ENCODE data around the gene RPS5.

DNA sequence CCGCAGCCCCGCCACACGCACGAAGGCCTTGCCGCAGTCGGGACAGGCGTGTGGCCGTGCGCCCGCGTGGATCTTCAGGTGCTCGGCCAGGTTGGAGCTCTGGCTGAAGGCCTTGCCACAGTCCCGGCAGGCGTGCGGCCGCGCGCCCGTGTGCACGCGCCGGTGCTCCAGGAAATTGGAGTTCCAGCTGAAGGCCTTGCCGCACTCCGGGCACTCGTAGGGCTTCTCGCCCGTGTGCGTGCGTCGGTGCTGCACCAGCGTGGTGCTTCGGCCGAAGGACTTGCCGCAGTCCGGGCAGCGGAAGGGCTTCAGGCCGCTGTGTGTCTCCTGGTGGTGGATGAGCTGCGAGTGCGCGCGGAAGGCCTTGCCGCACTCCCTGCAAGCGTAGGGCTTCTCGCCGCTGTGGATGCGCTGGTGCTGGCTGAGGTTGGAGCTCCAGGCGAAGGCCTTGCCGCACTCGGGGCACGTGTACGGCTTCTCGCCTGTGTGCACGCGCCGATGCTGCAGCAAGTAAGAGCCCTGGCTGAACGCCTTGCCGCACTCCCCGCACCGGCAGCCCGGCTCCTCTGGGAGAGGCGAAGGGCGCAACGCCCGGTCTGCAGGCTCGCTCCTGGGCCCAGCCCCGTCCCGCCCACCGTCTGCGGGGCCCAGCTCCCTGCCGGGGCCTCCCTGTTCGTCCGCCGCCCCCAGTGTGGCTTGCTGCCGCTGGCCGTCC, 30.1 kb upstream of the RPS5 start:
- TF ChIP-seq NFRKB (IDR thresholded peaks at IDR 0.05): no peak
- TF ChIP-seq HDGF (IDR thresholded peaks at IDR 0.05; ENCODE audit: borderline replicate concordance): no peak
- no peak for TF ChIP-seq ZNF384 (IDR thresholded peaks at IDR 0.05)
- TF ChIP-seq ELF4 (IDR thresholded peaks at IDR 0.05): no peak
- no peak for TF ChIP-seq SUZ12 (IDR thresholded peaks at IDR 0.05)
- no peak for TF ChIP-seq TARDBP (IDR thresholded peaks at IDR 0.05)
- TF ChIP-seq SP1 (IDR thresholded peaks at IDR 0.05): no peak
- TF ChIP-seq CTBP1 (IDR thresholded peaks at IDR 0.05; ENCODE audit: borderline replicate concordance): no peak
- TF ChIP-seq FOXK2 (IDR thresholded peaks at IDR 0.05): no peak
- TF ChIP-seq BHLHE40 (IDR thresholded peaks at IDR 0.05; ENCODE audit: borderline replicate concordance): no peak
- no peak for TF ChIP-seq FOXM1 (IDR thresholded peaks at IDR 0.05; ENCODE audit: borderline replicate concordance)

All from HEK293T (cell line).